ENCODE results near the gene IPO5.
"Not testable (repeated sequence)": the region's sequence is repeated elsewhere in the genome, so short reads cannot be mapped to it uniquely, and the experiment has no call there.

IPO5 gene

DNA sequence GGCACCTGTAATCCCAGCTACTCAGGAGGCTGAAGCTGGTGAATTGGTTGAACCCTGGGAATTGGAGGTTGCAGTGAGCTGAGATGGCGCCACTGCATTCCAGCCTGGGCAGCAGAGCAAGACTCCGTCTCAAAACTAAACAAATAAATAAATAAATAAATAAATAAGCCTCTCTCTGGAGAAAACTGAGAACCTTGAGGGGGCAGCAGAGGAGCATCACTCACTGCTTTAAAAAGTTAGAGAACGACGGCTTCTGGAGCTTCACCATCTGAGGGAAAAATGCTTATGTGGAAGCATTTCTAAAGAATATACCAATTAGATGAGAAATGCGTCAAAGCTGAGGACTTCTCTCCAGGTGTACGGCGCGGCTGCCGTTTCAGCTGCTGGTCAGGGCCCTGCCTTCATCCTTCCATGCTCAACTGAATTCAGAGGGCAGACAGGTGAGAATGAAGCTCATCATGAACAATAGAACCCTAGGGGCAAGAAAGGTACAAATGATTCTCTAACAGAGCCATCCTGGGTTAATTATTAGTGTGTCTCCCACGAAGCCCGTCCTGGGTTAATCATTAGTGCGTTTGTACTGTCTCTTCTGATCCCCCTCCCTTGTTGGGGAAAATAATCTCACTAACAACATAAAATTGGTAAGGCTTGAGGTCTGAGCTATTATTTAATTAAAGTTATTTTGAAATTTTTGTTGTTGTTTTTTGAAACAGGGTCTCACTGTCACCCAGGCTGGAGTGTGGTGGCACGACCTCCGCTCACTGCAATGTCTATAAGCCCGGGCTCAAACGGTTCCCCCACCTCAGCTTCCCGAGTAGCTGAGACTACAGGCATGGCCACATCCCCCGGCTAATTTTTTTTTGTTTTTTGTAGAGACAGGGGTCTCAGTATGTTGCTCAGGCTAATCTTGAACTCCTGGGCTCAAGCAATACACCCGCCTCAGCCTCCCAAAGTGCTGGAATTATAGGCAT, 80.1 kb downstream of the IPO5 start:
- no peaks in the 10 kb centered on the region for H3K9me3 ChIP-seq (ENCODE audit: control insufficient read depth in 2 of 2, low read length in 2 of 2)
- no peak overlapping the region for H3K4me3 ChIP-seq (ENCODE audit: low read length in 2 of 2)
- H3K27ac ChIP-seq (ENCODE audit: low read depth in 2 of 2, low read length in 2 of 2), result no peak overlapping the region
- no peak overlapping the region for H3K9ac ChIP-seq (ENCODE audit: low read depth in 1 of 2, low read length in 2 of 2)
- H3K4me1 ChIP-seq (ENCODE audit: control insufficient read depth in 2 of 2, insufficient read depth in 2 of 2, low read length in 2 of 2), result no peaks in the 10 kb centered on the region
- H3K27me3 ChIP-seq (ENCODE audit: control insufficient read depth in 2 of 2, insufficient read depth in 2 of 2, low read length in 2 of 2), result peaks cover 0 to 2% of the 10 kb centered on the region in 2 donors
- no peaks in the 10 kb centered on the region for H3K36me3 ChIP-seq (ENCODE audit: control insufficient read depth in 2 of 2, insufficient read depth in 2 of 2, low read length in 2 of 2)

DNA sequence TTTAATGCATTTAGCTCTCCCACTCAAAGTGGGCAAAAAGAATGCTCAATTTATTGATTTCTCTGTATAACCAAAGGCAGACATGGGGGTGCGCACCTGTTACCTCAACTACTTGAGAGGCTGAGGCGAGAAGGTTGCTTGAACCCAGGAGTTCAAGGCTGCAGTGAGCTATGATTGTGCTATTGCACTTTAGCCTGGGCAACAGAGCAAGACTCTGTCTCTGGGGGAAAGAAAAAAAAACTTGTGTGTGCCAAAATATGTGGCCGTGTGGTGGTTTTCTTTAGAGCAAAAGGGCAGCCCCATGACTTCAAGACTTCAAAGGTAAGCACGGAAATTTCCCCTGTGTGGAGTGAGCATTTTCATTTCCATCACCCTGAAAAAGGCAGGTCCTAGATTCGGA, 81.9 kb downstream of the IPO5 start:
- Histone ChIP-seq H3K9ac (ENCODE audit: low read depth in 1 of 2, low read length in 2 of 2) (no peak overlapping the region), H3K27me3 (ENCODE audit: control insufficient read depth in 2 of 2, insufficient read depth in 2 of 2, low read length in 2 of 2) (peaks cover 0 to 2% of the 10 kb centered on the region in 2 donors), H3K9me3 (ENCODE audit: control insufficient read depth in 2 of 2, low read length in 2 of 2) (no peaks in the 10 kb centered on the region), H3K27ac (ENCODE audit: low read depth in 2 of 2, low read length in 2 of 2) (no peak overlapping the region), H3K36me3 (ENCODE audit: control insufficient read depth in 2 of 2, insufficient read depth in 2 of 2, low read length in 2 of 2) (no peaks in the 10 kb centered on the region), H3K4me3 (ENCODE audit: low read length in 2 of 2) (no peak overlapping the region), H3K4me1 (ENCODE audit: control insufficient read depth in 2 of 2, insufficient read depth in 2 of 2, low read length in 2 of 2) (no peaks in the 10 kb centered on the region)

DNA sequence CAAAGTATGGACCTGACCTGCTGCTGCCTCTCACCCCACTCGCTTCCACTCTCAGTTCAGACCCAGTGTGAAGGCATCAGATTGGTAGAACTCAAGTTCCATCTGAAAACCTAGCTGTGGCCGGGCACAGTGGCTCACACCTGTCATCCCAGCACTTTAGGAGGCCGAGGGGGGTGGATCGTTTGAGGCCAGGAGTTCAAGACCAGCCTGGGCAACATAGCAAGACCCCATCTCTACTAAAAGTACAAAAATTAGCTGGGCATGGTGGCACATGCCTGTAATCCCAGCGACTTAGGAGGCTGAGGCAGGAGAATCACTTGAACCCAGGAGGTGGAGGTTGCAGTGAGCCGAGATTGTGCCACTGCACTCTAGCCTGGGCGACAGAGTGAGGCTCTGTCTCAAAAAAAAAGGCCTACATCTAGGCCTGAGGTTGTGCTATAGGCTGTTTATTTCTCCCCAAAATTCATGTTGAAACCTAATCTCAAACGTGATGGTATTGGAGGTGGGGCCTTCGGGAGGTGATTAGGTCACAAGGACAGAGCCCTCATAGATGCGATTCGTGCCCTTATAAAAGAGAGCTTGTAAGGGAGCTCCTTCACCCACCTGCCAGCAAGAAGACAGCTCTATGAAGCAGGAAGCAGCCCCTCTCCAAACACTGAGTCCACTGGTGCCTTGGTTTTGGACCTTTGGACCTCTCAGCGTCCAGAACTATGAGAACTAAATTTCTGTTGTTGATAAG, 83.3 kb downstream of the IPO5 start:
- not testable (repeated sequence) for H3K9ac ChIP-seq (ENCODE audit: low read depth in 1 of 2, low read length in 2 of 2); H3K4me1 ChIP-seq (ENCODE audit: control insufficient read depth in 2 of 2, insufficient read depth in 2 of 2, low read length in 2 of 2); H3K9me3 ChIP-seq (ENCODE audit: control insufficient read depth in 2 of 2, low read length in 2 of 2); H3K36me3 ChIP-seq (ENCODE audit: control insufficient read depth in 2 of 2, insufficient read depth in 2 of 2, low read length in 2 of 2); H3K27me3 ChIP-seq (ENCODE audit: control insufficient read depth in 2 of 2, insufficient read depth in 2 of 2, low read length in 2 of 2); H3K4me3 ChIP-seq (ENCODE audit: low read length in 2 of 2); H3K27ac ChIP-seq (ENCODE audit: low read depth in 2 of 2, low read length in 2 of 2)

DNA sequence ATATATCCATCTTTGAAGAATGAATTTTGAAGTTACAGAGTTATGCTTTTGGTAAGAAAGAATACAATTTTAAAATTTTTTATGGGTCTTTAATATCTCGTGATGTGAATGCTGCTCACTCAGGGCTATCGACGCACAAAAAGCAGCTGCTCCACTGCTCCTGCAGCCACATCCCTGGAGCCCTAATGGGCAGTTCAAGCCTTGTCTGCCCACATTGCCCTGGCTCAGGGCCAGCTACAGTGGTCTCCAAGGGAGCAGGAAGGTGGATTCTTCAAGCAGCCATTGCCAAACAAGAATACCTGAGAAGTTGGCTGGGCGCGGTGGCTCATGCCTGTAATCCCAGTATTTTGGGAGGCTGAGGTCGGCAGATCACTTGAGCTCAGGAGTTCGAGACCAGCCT, 85.8 kb downstream of the IPO5 start:
- Histone ChIP-seq H3K4me1 (ENCODE audit: control insufficient read depth in 2 of 2, insufficient read depth in 2 of 2, low read length in 2 of 2) (no peaks in the 10 kb centered on the region), H3K27me3 (ENCODE audit: control insufficient read depth in 2 of 2, insufficient read depth in 2 of 2, low read length in 2 of 2) (no peaks in the 10 kb centered on the region), H3K9me3 (ENCODE audit: control insufficient read depth in 2 of 2, low read length in 2 of 2) (no peaks in the 10 kb centered on the region), H3K9ac (ENCODE audit: low read depth in 1 of 2, low read length in 2 of 2) (no peak overlapping the region), H3K36me3 (ENCODE audit: control insufficient read depth in 2 of 2, insufficient read depth in 2 of 2, low read length in 2 of 2) (no peaks in the 10 kb centered on the region), H3K27ac (ENCODE audit: low read depth in 2 of 2, low read length in 2 of 2) (no peak overlapping the region), H3K4me3 (ENCODE audit: low read length in 2 of 2) (no peak overlapping the region)

DNA sequence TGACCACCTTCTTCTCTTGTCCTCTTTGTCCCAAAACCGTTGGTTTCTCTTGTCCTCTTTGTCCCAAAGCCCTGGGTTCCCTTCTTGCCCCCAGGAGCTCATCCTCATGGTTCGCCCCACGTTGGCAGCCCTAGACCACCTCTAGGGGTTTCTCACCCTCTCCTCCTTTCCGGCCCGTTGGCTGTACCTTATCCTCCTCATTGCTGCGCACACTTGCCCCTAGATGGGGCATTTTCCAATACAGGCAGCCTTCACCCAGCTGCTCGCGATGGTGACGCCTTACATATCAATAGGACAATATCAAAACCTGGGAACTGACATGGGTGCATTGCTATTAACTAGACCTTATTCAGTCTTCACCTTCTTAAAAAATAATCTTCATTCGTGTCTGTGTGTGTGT, 86.5 kb downstream of the IPO5 start:
- Histone ChIP-seq H3K27ac (ENCODE audit: low read depth in 2 of 2, low read length in 2 of 2) (no peak overlapping the region), H3K9ac (ENCODE audit: low read depth in 1 of 2, low read length in 2 of 2) (no peak overlapping the region), H3K27me3 (ENCODE audit: control insufficient read depth in 2 of 2, insufficient read depth in 2 of 2, low read length in 2 of 2) (no peaks in the 10 kb centered on the region), H3K4me1 (ENCODE audit: control insufficient read depth in 2 of 2, insufficient read depth in 2 of 2, low read length in 2 of 2) (no peaks in the 10 kb centered on the region), H3K4me3 (ENCODE audit: low read length in 2 of 2) (no peak overlapping the region), H3K36me3 (ENCODE audit: control insufficient read depth in 2 of 2, insufficient read depth in 2 of 2, low read length in 2 of 2) (no peaks in the 10 kb centered on the region), H3K9me3 (ENCODE audit: control insufficient read depth in 2 of 2, low read length in 2 of 2) (no peaks in the 10 kb centered on the region)

DNA sequence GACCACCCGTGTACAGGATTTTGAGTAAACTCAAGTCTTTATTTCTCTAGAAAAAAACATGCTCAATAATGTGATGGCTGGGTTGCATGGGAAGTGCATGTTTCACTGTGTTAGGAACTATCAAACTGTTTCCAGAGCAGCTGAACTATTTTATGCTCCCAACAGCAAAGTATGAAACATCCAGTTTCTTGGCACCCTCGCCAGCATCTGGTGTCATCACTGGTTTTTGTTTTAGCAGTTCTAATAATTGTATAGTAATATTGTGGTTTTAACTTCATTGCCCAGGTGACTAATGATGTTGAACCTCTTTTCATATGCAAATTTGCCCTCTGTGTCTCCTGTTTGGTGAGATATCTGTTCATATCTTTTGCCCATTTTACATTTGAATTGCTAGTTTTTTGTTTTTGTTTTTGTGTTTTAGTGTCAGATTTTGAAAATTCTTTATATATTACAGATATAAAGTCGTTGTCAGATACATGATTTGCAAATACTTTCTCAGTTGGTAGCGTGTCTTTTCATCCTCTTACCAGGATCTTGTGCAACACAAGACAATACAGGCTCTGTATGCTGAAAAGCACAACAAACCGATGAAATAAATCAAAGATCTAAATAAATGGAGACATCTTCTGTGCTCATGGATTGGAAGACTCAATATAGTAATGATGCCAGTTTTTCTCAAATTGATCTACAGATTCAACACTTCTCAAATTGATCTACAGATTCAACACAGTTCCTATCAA, 87.8 kb downstream of the IPO5 start:
- H3K9ac ChIP-seq (ENCODE audit: low read depth in 1 of 2, low read length in 2 of 2), result no peak overlapping the region
- H3K4me3 ChIP-seq (ENCODE audit: low read length in 2 of 2), result no peak overlapping the region
- no peaks in the 10 kb centered on the region for H3K4me1 ChIP-seq (ENCODE audit: control insufficient read depth in 2 of 2, insufficient read depth in 2 of 2, low read length in 2 of 2)
- H3K27me3 ChIP-seq (ENCODE audit: control insufficient read depth in 2 of 2, insufficient read depth in 2 of 2, low read length in 2 of 2), result no peaks in the 10 kb centered on the region
- H3K9me3 ChIP-seq (ENCODE audit: control insufficient read depth in 2 of 2, low read length in 2 of 2), result no peaks in the 10 kb centered on the region
- H3K27ac ChIP-seq (ENCODE audit: low read depth in 2 of 2, low read length in 2 of 2), result no peak overlapping the region
- H3K36me3 ChIP-seq (ENCODE audit: control insufficient read depth in 2 of 2, insufficient read depth in 2 of 2, low read length in 2 of 2), result no peaks in the 10 kb centered on the region

DNA sequence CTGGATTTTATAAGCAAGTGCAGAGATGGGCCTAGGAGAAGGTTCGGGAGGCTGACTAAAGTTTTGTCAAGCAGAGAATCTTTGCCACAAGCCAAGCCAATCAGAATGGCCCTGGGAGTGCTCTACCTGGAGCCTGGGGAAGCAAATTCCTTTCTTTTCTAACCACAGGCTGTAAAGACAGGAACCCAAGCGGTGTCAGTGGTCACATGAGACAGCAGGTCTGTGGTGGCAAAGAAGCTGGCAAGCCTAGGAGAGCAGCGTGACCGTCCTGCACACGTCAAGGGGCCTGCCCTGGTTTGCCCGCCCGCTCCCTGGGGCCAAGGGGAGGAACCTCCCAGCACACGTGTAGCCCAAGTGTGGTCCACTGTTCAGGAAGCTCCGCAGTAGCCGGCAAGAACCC, 90.8 kb downstream of the IPO5 start:
- H3K4me3 ChIP-seq (ENCODE audit: low read length in 2 of 2), result no peak overlapping the region
- no peaks in the 10 kb centered on the region for H3K27me3 ChIP-seq (ENCODE audit: control insufficient read depth in 2 of 2, insufficient read depth in 2 of 2, low read length in 2 of 2)
- no peak overlapping the region for H3K9ac ChIP-seq (ENCODE audit: low read depth in 1 of 2, low read length in 2 of 2)
- no peaks in the 10 kb centered on the region for H3K4me1 ChIP-seq (ENCODE audit: control insufficient read depth in 2 of 2, insufficient read depth in 2 of 2, low read length in 2 of 2)
- no peaks in the 10 kb centered on the region for H3K36me3 ChIP-seq (ENCODE audit: control insufficient read depth in 2 of 2, insufficient read depth in 2 of 2, low read length in 2 of 2)
- H3K27ac ChIP-seq (ENCODE audit: low read depth in 2 of 2, low read length in 2 of 2), result no peak overlapping the region
- no peaks in the 10 kb centered on the region for H3K9me3 ChIP-seq (ENCODE audit: control insufficient read depth in 2 of 2, low read length in 2 of 2)

DNA sequence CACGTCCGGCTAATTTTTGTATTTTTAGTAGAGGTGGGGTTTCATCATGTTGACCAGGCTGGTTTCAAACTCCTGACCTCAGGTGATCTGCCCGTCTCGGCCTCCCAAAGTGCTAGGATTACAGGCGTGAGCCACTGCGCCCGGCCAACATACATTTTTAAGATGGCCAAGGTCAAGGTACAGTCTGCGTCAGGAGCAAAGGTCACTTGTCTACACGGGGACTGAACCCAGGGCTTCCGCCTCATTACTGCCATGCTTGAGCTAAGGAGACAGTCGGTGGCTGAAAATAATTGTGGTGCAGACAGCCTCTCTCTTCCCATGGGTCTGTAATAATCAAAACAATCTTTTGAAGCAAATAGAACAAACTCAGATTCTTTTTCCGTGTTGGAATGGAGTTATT, 94.3 kb downstream of the IPO5 start:
- H3K4me1 ChIP-seq (ENCODE audit: control insufficient read depth in 2 of 2, insufficient read depth in 2 of 2, low read length in 2 of 2); H3K36me3 ChIP-seq (ENCODE audit: control insufficient read depth in 2 of 2, insufficient read depth in 2 of 2, low read length in 2 of 2); H3K9me3 ChIP-seq (ENCODE audit: control insufficient read depth in 2 of 2, low read length in 2 of 2); H3K4me3 ChIP-seq (ENCODE audit: low read length in 2 of 2); H3K27ac ChIP-seq (ENCODE audit: low read depth in 2 of 2, low read length in 2 of 2); H3K27me3 ChIP-seq (ENCODE audit: control insufficient read depth in 2 of 2, insufficient read depth in 2 of 2, low read length in 2 of 2); H3K9ac ChIP-seq (ENCODE audit: low read depth in 1 of 2, low read length in 2 of 2): not testable (repeated sequence)

DNA sequence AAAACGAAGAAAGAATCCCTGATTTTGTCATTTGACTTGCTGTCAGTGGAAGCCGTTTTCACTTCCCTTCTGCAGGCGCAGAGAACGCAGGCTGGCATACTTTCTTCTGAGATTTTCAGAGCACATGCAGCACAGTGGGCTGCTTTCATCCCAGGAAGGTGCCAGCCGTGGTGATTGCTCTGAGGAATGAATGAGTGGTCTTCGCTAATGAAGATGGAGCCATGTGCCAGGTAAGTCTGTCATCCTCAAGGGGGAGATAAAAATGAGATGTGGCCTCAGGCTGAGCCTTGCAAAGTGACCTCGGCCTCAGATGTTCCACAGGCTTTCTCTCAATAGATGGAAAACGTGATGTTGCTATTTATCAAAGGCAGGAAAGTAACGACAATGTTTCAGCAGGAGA, 94.8 kb downstream of the IPO5 start:
- H3K27ac ChIP-seq (ENCODE audit: low read depth in 2 of 2, low read length in 2 of 2), result no peak overlapping the region
- H3K9me3 ChIP-seq (ENCODE audit: control insufficient read depth in 2 of 2, low read length in 2 of 2), result no peaks in the 10 kb centered on the region
- H3K4me1 ChIP-seq (ENCODE audit: control insufficient read depth in 2 of 2, insufficient read depth in 2 of 2, low read length in 2 of 2), result no peaks in the 10 kb centered on the region
- H3K36me3 ChIP-seq (ENCODE audit: control insufficient read depth in 2 of 2, insufficient read depth in 2 of 2, low read length in 2 of 2), result no peaks in the 10 kb centered on the region
- no peaks in the 10 kb centered on the region for H3K27me3 ChIP-seq (ENCODE audit: control insufficient read depth in 2 of 2, insufficient read depth in 2 of 2, low read length in 2 of 2)
- no peak overlapping the region for H3K9ac ChIP-seq (ENCODE audit: low read depth in 1 of 2, low read length in 2 of 2)
- no peak overlapping the region for H3K4me3 ChIP-seq (ENCODE audit: low read length in 2 of 2)

DNA sequence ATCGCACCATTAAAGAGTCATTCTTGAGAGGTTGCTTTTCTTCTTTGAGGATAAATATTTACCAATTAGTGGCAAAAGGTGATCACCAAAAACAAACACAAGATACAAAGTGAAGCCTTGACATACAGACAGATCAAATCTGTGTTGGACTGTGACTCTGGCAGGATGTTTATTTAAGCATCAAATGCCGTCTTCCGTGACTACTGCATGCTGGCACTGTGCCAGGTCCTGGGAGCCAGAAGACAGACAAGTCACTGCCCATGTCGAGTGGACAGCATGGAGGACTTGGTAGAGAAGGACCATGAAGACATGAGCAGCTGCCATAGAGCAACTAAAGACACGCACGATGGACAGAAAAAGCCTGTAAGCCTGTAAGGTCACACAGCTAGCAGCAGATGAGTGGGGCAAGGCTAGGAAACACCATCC, 96.6 kb downstream of the IPO5 start:
- Histone ChIP-seq H3K27me3 (ENCODE audit: control insufficient read depth in 2 of 2, insufficient read depth in 2 of 2, low read length in 2 of 2) (no peaks in the 10 kb centered on the region), H3K27ac (ENCODE audit: low read depth in 2 of 2, low read length in 2 of 2) (no peak overlapping the region), H3K9me3 (ENCODE audit: control insufficient read depth in 2 of 2, low read length in 2 of 2) (no peaks in the 10 kb centered on the region), H3K9ac (ENCODE audit: low read depth in 1 of 2, low read length in 2 of 2) (no peak overlapping the region), H3K4me1 (ENCODE audit: control insufficient read depth in 2 of 2, insufficient read depth in 2 of 2, low read length in 2 of 2) (no peaks in the 10 kb centered on the region), H3K36me3 (ENCODE audit: control insufficient read depth in 2 of 2, insufficient read depth in 2 of 2, low read length in 2 of 2) (no peaks in the 10 kb centered on the region), H3K4me3 (ENCODE audit: low read length in 2 of 2) (no peak overlapping the region)
